ENCODE measurements around the gene MYOT.

The MYOT gene

GRCh38 chr5:137902408-137903133, 34.9 kb downstream of the MYOT start:
- no peak for DNase-seq

GRCh38 chr5:137914758-137915157, 47.1 kb downstream of the MYOT start:
- no peak for DNase-seq

DNA sequence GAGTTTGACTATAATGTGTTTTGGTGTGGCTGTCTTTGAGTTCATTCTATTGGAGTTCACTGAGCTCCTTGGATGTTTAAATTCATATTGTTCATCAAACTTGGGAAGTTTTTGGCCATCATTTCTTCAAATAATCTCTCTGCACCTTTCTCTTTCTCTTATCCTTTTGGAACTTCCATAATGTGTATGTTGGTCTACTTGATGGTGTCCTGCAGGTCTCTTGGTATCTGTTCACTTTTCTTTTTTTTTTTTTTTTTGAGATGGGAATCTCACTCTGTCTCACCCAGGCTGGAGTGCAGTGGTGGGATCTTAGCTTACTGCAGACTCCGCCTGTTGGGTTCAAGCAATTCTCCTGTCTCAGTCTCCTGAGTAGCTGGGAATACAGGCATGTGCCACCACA, 49.3 kb downstream of the MYOT start:
- no peak for DNase-seq

DNA sequence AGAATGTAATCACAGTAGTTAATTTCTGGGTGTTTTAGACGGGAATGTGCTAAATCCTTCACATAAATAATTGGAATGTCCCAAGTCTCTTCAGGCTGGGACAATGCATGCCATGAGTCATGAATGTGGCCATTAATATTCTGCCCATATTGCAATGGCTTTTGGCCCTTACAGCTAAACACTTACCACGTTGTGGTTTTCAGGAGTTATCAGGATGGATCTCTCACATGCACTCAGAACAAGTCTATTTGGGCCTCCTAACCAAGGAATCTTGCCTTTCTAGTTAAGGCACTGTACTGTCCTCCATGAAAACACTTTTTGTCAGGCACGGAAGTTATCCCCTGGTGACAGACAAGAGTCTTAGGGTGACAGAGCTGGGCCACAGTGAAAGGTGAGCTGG, 54.3 kb downstream of the MYOT start:
- no peak for DNase-seq

DNA sequence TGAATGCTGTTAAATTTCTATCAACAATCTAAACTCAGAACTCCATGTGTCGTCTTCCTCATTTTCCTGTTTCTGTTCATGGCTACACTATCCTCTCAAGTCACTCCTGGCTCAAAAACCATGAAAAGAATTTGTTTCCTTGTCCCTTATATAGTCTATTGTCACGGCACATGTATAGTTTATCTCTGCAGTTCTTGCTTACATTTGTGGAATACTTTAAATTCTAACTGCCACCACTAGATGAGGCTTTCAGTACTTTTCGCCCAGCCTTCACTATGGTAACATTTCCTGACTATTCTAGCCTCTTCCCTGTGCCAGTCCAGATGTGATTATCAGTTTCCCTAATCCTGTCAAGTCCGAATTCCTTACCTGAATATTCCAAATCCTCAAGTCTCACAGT, 56.2 kb downstream of the MYOT start:
- no peak for DNase-seq

- no peak for DNase-seq
Measured at GRCh38 chr5:137932800-137933199, 65.1 kb downstream of the MYOT start.

- no peak for DNase-seq
Measured at GRCh38 chr5:137933491-137933911, 65.8 kb downstream of the MYOT start.

GRCh38 chr5:137935190-137935589, 67.5 kb downstream of the MYOT start:
- DNase-seq = no peak

- DNase-seq = no peak
Measured at GRCh38 chr5:137935694-137936093, 68.0 kb downstream of the MYOT start.
